DOHH2 (cell line): ENCODE results near the gene TMEM132D.

Experiments
- CTCF ChIP-seq: fragments of 200-600 bp; sonication (generic); IDR thresholded peaks from one replicate; pipeline ENCODE4 v1.5.1; 2014; ENCODE audit warnings: antibody characterized with exemption, mild to moderate bottlenecking, low read depth, low read length; ENCODE audit not compliant: poor library complexity, severe bottlenecking
- EZH2phosphoT487 ChIP-seq: fragments of 200-600 bp; sonication (generic); IDR thresholded peaks from 2 replicates; pipeline ENCODE4 v1.6.1; 2017; ENCODE audit warnings: borderline replicate concordance, mild to moderate bottlenecking, antibody characterized with exemption, low read length, moderate library complexity, mixed read lengths

- no peak for TF ChIP-seq CTCF
- no peak for TF ChIP-seq EZH2phosphoT487
These were observed 802.4 kb downstream of the TMEM132D start for GRCh38 chr12:129101404-129101803.
